HEK293 (cell line): ENCODE data around the gene SPC25.

Source experiments
- CTCF ChIA-PET: fragments of 350-600 bp; formaldehyde crosslinking; extraction: SDS; loops from one replicate; lab custom pipeline; 2021; ENCODE audit warnings: antibody characterized with exemption; lab: Yijun Ruan, JAX
- POLR2A ChIA-PET: fragments of 300-600 bp; formaldehyde crosslinking; extraction: SDS; loops from one replicate; lab custom pipeline; 2020; ENCODE audit warnings: antibody characterized with exemption, inconsistent platforms; lab: Yijun Ruan, JAX
- H3K27ac ChIP-seq: fragments of 200-500 bp; sonication (Bioruptor generic); 2 replicates; pipeline ENCODE4 v1.5.1; 2014; ENCODE audit warnings: low read depth, low read length, control low read depth, inconsistent platforms; ENCODE audit errors: extremely low read depth
- H3K36me3 ChIP-seq, 2 experiments: fragments of 200-500 bp in 1 of 2; sonication (Bioruptor generic) in 1 of 2; 1 replicate in 1 of 2; 2 replicates in 1 of 2; pipeline ENCODE4 v1.5.1; 2014 to 2017; ENCODE audit warnings: inconsistent platforms in 2 of 2, low read length in 2 of 2; ENCODE audit not compliant: control insufficient read depth in 2 of 2, insufficient read depth in 1 of 2
- H3K4me1 ChIP-seq: fragments of 200-500 bp; sonication (Bioruptor generic); 2 replicates; pipeline ENCODE4 v1.5.1; 2014; ENCODE audit warnings: mild to moderate bottlenecking, low read length, inconsistent platforms; ENCODE audit not compliant: control insufficient read depth, insufficient read depth
- H3K4me3 ChIP-seq: 2 replicates; pipeline ENCODE4 v1.5.1; 2011; ENCODE audit warnings: low read depth, mild to moderate bottlenecking, control low read depth, low read length, moderate library complexity
- H3K9me3 ChIP-seq: fragments of 200-500 bp; sonication (Bioruptor generic); 2 replicates; pipeline ENCODE4 v1.5.1; 2014; ENCODE audit warnings: low read depth, low read length, inconsistent platforms; ENCODE audit not compliant: control insufficient read depth, insufficient read depth
- GLI4 ChIP-seq: fragments of 450-650 bp; formaldehyde crosslinking; IDR thresholded peaks from 2 replicates; pipeline ENCODE4 v1.5.1; 2016; ENCODE audit warnings: missing biosample characterization, missing genetic modification characterization
- GLIS1 ChIP-seq: fragments of 450-650 bp; formaldehyde crosslinking; IDR thresholded peaks from 2 replicates; pipeline ENCODE4 v1.5.1; 2016; ENCODE audit warnings: missing biosample characterization, missing genetic modification characterization
- GLIS2 ChIP-seq: fragments of 450-650 bp; formaldehyde crosslinking; IDR thresholded peaks from 2 replicates; pipeline ENCODE4 v1.5.1; 2016; ENCODE audit warnings: missing biosample characterization, missing genetic modification characterization
- HOXA7 ChIP-seq: sonication (generic); formaldehyde crosslinking; IDR thresholded peaks from 2 replicates; pipeline ENCODE4 v1.8.1; 2022; ENCODE audit warnings: missing genetic modification reagents, borderline replicate concordance
- HOXD13 ChIP-seq: sonication (generic); formaldehyde crosslinking; IDR thresholded peaks from 2 replicates; pipeline ENCODE4 v1.8.0; 2022; ENCODE audit warnings: missing genetic modification reagents, borderline replicate concordance
- PATZ1 ChIP-seq: fragments of 450-650 bp; formaldehyde crosslinking; IDR thresholded peaks from 2 replicates; pipeline ENCODE4 v1.5.1; 2016; ENCODE audit warnings: missing biosample characterization, missing genetic modification characterization
- PRDM1 ChIP-seq: fragments of 450-650 bp; formaldehyde crosslinking; IDR thresholded peaks from 2 replicates; pipeline ENCODE4; 2016; ENCODE audit warnings: missing biosample characterization, missing genetic modification characterization
- TRIM28 ChIP-seq: IDR thresholded peaks from 2 replicates; pipeline ENCODE4 v1.6.1; 2011; ENCODE audit warnings: low read length, control low read depth, borderline replicate concordance
- ZBTB26 ChIP-seq: fragments of 450-650 bp; formaldehyde crosslinking; optimal IDR thresholded peaks from 2 replicates; pipeline ENCODE3; 2016; ENCODE audit warnings: missing biosample characterization, mild to moderate bottlenecking, missing genetic modification characterization
- ZEB2 ChIP-seq: fragments of 450-650 bp; formaldehyde crosslinking; IDR thresholded peaks from 2 replicates; pipeline ENCODE4 v1.5.1; 2016; ENCODE audit warnings: missing biosample characterization, missing genetic modification characterization
- ZNF16 ChIP-seq: fragments of 450-650 bp; formaldehyde crosslinking; IDR thresholded peaks from 2 replicates; pipeline ENCODE4 v1.5.1; 2016; ENCODE audit warnings: low read depth, missing biosample characterization, missing genetic modification characterization
- ZNF26 ChIP-seq: fragments of 450-650 bp; formaldehyde crosslinking; IDR thresholded peaks from 2 replicates; pipeline ENCODE4 v1.5.1; 2016; ENCODE audit warnings: missing biosample characterization, missing genetic modification characterization
- ZNF366 ChIP-seq: fragments of 450-650 bp; formaldehyde crosslinking; conservative IDR thresholded peaks from 2 replicates; pipeline ENCODE4 v1.5.1; 2016; ENCODE audit warnings: missing biosample characterization, missing genetic modification characterization
- ZNF391 ChIP-seq: fragments of 450-650 bp; formaldehyde crosslinking; IDR thresholded peaks from 2 replicates; pipeline ENCODE4 v1.5.1; 2016; ENCODE audit warnings: low read depth, missing biosample characterization, missing genetic modification characterization, borderline replicate concordance
- ZNF423 ChIP-seq: fragments of 450-650 bp; formaldehyde crosslinking; IDR thresholded peaks from 2 replicates; pipeline ENCODE4 v1.5.1; 2016; ENCODE audit warnings: missing biosample characterization, missing genetic modification characterization
- ZNF544 ChIP-seq: fragments of 450-650 bp; formaldehyde crosslinking; IDR thresholded peaks from 2 replicates; pipeline ENCODE4 v1.5.0; 2017; ENCODE audit warnings: missing biosample characterization, missing genetic modification characterization
- ZNF555 ChIP-seq: fragments of 450-650 bp; formaldehyde crosslinking; conservative IDR thresholded peaks from 2 replicates; pipeline ENCODE4 v1.5.1; 2017; ENCODE audit warnings: missing biosample characterization, mild to moderate bottlenecking, missing genetic modification characterization, inconsistent platforms
- ZNF747 ChIP-seq: fragments of 450-650 bp; formaldehyde crosslinking; IDR thresholded peaks from 2 replicates; pipeline ENCODE4 v1.5.1; 2016; ENCODE audit warnings: missing biosample characterization, missing genetic modification characterization
- ZNF837 ChIP-seq: fragments of 450-650 bp; formaldehyde crosslinking; IDR thresholded peaks from 2 replicates; pipeline ENCODE4 v1.5.1; 2016; ENCODE audit warnings: missing biosample characterization, missing genetic modification characterization
- ZNF843 ChIP-seq: fragments of 450-650 bp; formaldehyde crosslinking; IDR thresholded peaks from 2 replicates; pipeline ENCODE4 v1.5.1; 2016; ENCODE audit warnings: missing biosample characterization, missing genetic modification characterization
- TF ChIP-seq, protein P1 (sequence below): fragments of 450-650 bp; formaldehyde crosslinking; IDR thresholded peaks from 2 replicates; pipeline ENCODE4 v1.5.1; 2016; ENCODE audit warnings: missing biosample characterization, missing genetic modification characterization
- TF ChIP-seq, protein P2 (sequence below): fragments of 450-650 bp; formaldehyde crosslinking; IDR thresholded peaks from 2 replicates; pipeline ENCODE4 v1.5.1; 2016; ENCODE audit warnings: missing biosample characterization, missing genetic modification characterization
- TF ChIP-seq, protein P3 (sequence below): fragments of 450-650 bp; formaldehyde crosslinking; IDR thresholded peaks from 2 replicates; pipeline ENCODE4 v1.5.1; 2016; ENCODE audit warnings: missing biosample characterization, missing genetic modification characterization, borderline replicate concordance
- TF ChIP-seq, protein P4 (sequence below): fragments of 450-650 bp; formaldehyde crosslinking; IDR thresholded peaks from 2 replicates; pipeline ENCODE4 v1.5.1; 2016; ENCODE audit warnings: missing biosample characterization, missing genetic modification characterization

Gene SPC25, protein sequence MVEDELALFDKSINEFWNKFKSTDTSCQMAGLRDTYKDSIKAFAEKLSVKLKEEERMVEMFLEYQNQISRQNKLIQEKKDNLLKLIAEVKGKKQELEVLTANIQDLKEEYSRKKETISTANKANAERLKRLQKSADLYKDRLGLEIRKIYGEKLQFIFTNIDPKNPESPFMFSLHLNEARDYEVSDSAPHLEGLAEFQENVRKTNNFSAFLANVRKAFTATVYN

GRCh38 chr2:168890006-168890782 lies at the start of gene SPC25:
SPC25 (minus strand) TSS chr2:168890430; CDS start chr2:168889519, 911 bp downstream.
- Histone ChIP-seq H3K4me1 (no peaks in the 10 kb centered on the region), H3K36me3 (peaks cover 8 to 31% of the 10 kb centered on the region in 2 experiments; a peak in 2 of 3 replicates), H3K4me3 (peak within 1 kb of the TSS; percentile 88), H3K9me3 (no peaks in the 10 kb centered on the region), H3K27ac (peak within 1 kb of the TSS; percentile 11; the same call in 1 of the 2 replicates)
- CTCF ChIA-PET = interaction anchor here (0.9 kb wide), 1 partner anchor 31 kb away, joined by 4 read pairs; no protein-coding TSS in a partner anchor
- POLR2A ChIA-PET = interaction anchor here (1.0 to 1.1 kb wide), 2 partner anchors 10 to 20 kb away, joined by 3 to 4 read pairs; no protein-coding TSS in a partner anchor
- TF ChIP-seq ZNF843 (tag by site-specific recombination) (no peak), ZNF26 (tag by site-specific recombination) (no peak), GLI4 (tag by site-specific recombination) (no peak), GLIS2 (tag by site-specific recombination) (no peak), GLIS1 (peak; percentile 66), HOXD13 (CRISPR knock-in tag) (no peak), ZEB2 (tag by site-specific recombination) (no peak), TRIM28 (no peak; the same call in 1 of the 2 replicates), ZNF544 (tag by site-specific recombination) (no peak), PRDM1 (tag by site-specific recombination) (0 out of 2 replicates have a peak, but pooled peaks have one; percentile 41), HOXA7 (no peak), ZNF391 (tag by site-specific recombination) (no peak; the same call in 1 of the 2 replicates), ZBTB26 (peak; percentile 55), ZNF16 (tag by site-specific recombination) (no peak), ZNF747 (tag by site-specific recombination) (no peak), ZNF423 (tag by site-specific recombination) (no peak), ZNF837 (no peak), PATZ1 (tag by site-specific recombination) (peak; percentile 57), ZNF366 (tag by site-specific recombination) (no peak), ZNF555 (tag by site-specific recombination) (no peak)
- TF ChIP-seq, protein P1, sequence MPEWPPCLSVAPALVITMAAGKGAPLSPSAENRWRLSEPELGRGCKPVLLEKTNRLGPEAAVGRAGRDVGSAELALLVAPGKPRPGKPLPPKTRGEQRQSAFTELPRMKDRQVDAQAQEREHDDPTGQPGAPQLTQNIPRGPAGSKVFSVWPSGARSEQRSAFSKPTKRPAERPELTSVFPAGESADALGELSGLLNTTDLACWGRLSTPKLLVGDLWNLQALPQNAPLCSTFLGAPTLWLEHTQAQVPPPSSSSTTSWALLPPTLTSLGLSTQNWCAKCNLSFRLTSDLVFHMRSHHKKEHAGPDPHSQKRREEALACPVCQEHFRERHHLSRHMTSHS = no peak
- TF ChIP-seq, protein P2, sequence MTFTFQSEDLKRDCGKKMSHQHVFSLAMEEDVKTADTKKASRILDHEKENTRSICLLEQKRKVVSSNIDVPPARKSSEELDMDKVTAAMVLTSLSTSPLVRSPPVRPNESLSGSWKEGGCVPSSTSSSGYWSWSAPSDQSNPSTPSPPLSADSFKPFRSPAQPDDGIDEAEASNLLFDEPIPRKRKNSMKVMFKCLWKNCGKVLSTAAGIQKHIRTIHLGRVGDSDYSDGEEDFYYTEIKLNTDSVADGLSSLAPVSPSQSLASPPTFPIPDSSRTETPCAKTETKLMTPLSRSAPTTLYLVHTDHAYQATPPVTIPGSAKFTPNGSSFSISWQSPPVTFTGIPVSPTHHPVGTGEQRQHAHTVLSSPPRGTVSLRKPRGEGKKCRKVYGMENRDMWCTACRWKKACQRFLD (tag by site-specific recombination) = no peak
- TF ChIP-seq, protein P3, sequence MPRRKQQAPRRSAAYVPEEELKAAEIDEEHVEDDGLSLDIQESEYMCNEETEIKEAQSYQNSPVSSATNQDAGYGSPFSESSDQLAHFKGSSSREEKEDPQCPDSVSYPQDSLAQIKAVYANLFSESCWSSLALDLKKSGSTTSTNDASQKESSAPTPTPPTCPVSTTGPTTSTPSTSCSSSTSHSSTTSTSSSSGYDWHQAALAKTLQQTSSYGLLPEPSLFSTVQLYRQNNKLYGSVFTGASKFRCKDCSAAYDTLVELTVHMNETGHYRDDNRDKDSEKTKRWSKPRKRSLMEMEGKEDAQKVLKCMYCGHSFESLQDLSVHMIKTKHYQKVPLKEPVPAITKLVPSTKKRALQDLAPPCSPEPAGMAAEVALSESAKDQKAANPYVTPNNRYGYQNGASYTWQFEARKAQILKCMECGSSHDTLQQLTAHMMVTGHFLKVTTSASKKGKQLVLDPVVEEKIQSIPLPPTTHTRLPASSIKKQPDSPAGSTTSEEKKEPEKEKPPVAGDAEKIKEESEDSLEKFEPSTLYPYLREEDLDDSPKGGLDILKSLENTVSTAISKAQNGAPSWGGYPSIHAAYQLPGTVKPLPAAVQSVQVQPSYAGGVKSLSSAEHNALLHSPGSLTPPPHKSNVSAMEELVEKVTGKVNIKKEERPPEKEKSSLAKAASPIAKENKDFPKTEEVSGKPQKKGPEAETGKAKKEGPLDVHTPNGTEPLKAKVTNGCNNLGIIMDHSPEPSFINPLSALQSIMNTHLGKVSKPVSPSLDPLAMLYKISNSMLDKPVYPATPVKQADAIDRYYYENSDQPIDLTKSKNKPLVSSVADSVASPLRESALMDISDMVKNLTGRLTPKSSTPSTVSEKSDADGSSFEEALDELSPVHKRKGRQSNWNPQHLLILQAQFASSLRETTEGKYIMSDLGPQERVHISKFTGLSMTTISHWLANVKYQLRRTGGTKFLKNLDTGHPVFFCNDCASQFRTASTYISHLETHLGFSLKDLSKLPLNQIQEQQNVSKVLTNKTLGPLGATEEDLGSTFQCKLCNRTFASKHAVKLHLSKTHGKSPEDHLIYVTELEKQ (tag by site-specific recombination) = no peak
- TF ChIP-seq, protein P4, sequence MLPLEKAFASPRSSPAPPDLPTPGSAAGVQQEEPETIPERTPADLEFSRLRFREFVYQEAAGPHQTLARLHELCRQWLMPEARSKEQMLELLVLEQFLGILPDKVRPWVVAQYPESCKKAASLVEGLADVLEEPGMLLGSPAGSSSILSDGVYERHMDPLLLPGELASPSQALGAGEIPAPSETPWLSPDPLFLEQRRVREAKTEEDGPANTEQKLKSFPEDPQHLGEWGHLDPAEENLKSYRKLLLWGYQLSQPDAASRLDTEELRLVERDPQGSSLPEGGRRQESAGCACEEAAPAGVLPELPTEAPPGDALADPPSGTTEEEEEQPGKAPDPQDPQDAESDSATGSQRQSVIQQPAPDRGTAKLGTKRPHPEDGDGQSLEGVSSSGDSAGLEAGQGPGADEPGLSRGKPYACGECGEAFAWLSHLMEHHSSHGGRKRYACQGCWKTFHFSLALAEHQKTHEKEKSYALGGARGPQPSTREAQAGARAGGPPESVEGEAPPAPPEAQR (tag by site-specific recombination) = no peak
